ENCODE data around the gene EIF2A. TPM values are rescaled to one million over a fixed set of nuclear protein-coding genes. Genes with fewer than 3 reads are reported as not detected.

EIF2A gene
- total RNA-seq, 1 donor from 2014 or later = 149 TPM

DNA sequence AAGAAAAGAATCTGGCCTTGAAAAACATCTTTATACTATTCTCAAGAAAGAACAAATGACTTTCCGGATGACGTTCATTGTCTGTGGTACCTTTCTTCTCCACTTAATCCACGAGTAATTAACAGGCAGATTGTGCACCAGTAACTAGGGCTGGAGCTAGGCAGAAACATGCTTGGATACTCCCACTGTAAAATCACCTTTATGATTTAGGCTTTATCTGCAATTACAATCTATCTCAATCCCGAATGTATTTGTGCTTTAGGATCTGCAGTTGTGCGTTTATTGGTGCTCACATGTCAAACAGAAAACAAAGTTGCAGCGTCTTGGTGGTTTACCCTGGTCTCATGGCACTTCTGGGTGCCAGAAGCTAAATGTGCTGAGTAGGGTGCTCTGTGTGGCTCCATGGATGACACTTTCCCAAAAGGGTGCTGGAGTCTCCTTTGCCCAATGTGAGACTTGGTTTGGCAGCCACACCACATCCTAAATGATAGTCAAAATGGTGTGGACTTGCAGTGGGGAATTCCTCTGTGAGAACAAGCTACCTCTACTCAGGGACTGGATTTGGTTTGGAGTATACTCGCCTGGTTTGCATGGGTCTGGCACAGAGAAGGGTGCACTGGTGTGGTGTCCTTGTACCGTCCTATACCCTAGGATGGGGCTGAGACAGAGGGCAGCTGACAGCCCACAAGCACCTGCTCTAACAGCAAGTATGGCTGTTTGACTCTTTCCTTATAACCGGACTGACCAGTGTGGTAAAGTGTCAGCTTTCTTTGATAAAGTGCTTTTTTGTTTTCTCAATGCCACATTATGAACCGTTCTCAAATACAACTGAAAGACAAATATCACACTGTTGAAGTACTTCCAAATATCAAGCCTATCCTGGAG lies 8.0 kb upstream of the EIF2A start:
- DNase-seq (ENCODE audit: low read depth) = no peak
- TF ChIP-seq, protein P1, sequence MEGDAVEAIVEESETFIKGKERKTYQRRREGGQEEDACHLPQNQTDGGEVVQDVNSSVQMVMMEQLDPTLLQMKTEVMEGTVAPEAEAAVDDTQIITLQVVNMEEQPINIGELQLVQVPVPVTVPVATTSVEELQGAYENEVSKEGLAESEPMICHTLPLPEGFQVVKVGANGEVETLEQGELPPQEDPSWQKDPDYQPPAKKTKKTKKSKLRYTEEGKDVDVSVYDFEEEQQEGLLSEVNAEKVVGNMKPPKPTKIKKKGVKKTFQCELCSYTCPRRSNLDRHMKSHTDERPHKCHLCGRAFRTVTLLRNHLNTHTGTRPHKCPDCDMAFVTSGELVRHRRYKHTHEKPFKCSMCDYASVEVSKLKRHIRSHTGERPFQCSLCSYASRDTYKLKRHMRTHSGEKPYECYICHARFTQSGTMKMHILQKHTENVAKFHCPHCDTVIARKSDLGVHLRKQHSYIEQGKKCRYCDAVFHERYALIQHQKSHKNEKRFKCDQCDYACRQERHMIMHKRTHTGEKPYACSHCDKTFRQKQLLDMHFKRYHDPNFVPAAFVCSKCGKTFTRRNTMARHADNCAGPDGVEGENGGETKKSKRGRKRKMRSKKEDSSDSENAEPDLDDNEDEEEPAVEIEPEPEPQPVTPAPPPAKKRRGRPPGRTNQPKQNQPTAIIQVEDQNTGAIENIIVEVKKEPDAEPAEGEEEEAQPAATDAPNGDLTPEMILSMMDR (IDR thresholded peaks at IDR 0.05; ENCODE audit: insufficient read depth, low read length, poor library complexity, severe bottlenecking) = no peak
- Histone ChIP-seq H3K4me3 (ENCODE audit: low read depth, low read length) (no peak overlapping the region), H3K36me3 (ENCODE audit: control insufficient read depth, insufficient read depth, low read length) (no peaks in the 10 kb centered on the region), H3K27me3 (ENCODE audit: control insufficient read depth, insufficient read depth, low read length) (no peaks in the 10 kb centered on the region)

GRCh38 chr3:150540297-150540696 lies 6.3 kb upstream of the EIF2A start:
- H3K36me3 ChIP-seq (ENCODE audit: control insufficient read depth, insufficient read depth, low read length) = no peaks in the 10 kb centered on the region
- no peak overlapping the region for H3K4me3 ChIP-seq (ENCODE audit: low read depth, low read length)
- no peak for DNase-seq (ENCODE audit: low read depth)
- no peaks in the 10 kb centered on the region for H3K27me3 ChIP-seq (ENCODE audit: control insufficient read depth, insufficient read depth, low read length)
- TF ChIP-seq, protein P1 (IDR thresholded peaks at IDR 0.05; ENCODE audit: insufficient read depth, low read length, poor library complexity, severe bottlenecking) = no peak

GRCh38 chr3:150540991-150541390 lies 5.6 kb upstream of the EIF2A start:
- Histone ChIP-seq H3K4me3 (ENCODE audit: low read depth, low read length) (no peak overlapping the region), H3K36me3 (ENCODE audit: control insufficient read depth, insufficient read depth, low read length) (no peaks in the 10 kb centered on the region), H3K27me3 (ENCODE audit: control insufficient read depth, insufficient read depth, low read length) (no peaks in the 10 kb centered on the region)
- TF ChIP-seq, protein P1 (IDR thresholded peaks at IDR 0.05; ENCODE audit: insufficient read depth, low read length, poor library complexity, severe bottlenecking) = no peak
- no peak for DNase-seq (ENCODE audit: low read depth)

DNA sequence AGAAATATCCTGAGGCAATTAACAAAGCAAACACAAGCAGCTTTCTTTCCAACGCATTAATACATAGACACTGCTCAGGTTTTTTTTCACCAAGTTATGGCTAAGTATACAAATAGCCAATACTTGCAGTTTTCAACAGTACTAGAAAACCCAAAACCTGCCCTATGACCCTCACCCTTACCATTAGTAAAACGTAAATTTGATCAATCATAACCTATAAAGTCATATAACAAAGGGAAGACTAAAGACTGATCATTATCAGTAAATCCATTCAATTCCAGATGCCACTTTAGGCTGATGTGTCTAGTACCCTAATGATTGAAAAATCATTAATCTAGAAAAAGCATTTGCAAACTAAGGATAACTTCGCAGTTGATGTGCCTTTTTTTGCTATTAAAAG lies 3.5 kb upstream of the EIF2A start:
- Histone ChIP-seq H3K36me3 (ENCODE audit: control insufficient read depth, insufficient read depth, low read length) (no peaks in the 10 kb centered on the region), H3K4me3 (ENCODE audit: low read depth, low read length) (no peak overlapping the region), H3K27me3 (ENCODE audit: control insufficient read depth, insufficient read depth, low read length) (no peaks in the 10 kb centered on the region)
- TF ChIP-seq, protein P1 (IDR thresholded peaks at IDR 0.05; ENCODE audit: insufficient read depth, low read length, poor library complexity, severe bottlenecking) = no peak
- no peak for DNase-seq (ENCODE audit: low read depth)

GRCh38 chr3:150543531-150543930 lies 3.1 kb upstream of the EIF2A start:
- DNase-seq (ENCODE audit: low read depth) = no peak
- no peak overlapping the region for H3K4me3 ChIP-seq (ENCODE audit: low read depth, low read length)
- H3K27me3 ChIP-seq (ENCODE audit: control insufficient read depth, insufficient read depth, low read length) = no peaks in the 10 kb centered on the region
- no peaks in the 10 kb centered on the region for H3K36me3 ChIP-seq (ENCODE audit: control insufficient read depth, insufficient read depth, low read length)
- TF ChIP-seq, protein P1 (IDR thresholded peaks at IDR 0.05; ENCODE audit: insufficient read depth, low read length, poor library complexity, severe bottlenecking) = no peak

- H3K4me3 ChIP-seq (ENCODE audit: low read depth, low read length) = no peak overlapping the region
- peak; percentile 32 for DNase-seq (ENCODE audit: low read depth)
- TF ChIP-seq, protein P1 (IDR thresholded peaks at IDR 0.05; ENCODE audit: insufficient read depth, low read length, poor library complexity, severe bottlenecking) = no peak
- H3K27me3 ChIP-seq (ENCODE audit: control insufficient read depth, insufficient read depth, low read length) = no peaks in the 10 kb centered on the region
- no peaks in the 10 kb centered on the region for H3K36me3 ChIP-seq (ENCODE audit: control insufficient read depth, insufficient read depth, low read length)
These were observed 2.5 kb upstream of the EIF2A start for GRCh38 chr3:150544041-150544440.

All from kidney epithelial cell (primary cell).